Trophoblast cell (in vitro differentiated cells and primary cell): Measurements from ENCODE around the gene TMEM54.

ENCODE experiments used
- DNase-seq, 2 donors: peaks; one replicate each; pipeline ENCODE4 v3.0.0-alpha.2; 2016
- H2AFZ ChIP-seq: 2 replicates; pipeline ENCODE4 v1.6.1; 2013; ENCODE audit warnings: low read length, moderate library complexity, mild to moderate bottlenecking; ENCODE audit not compliant: insufficient read depth, poor library complexity
- H2AK5ac ChIP-seq: 2 replicates; pipeline ENCODE4 v1.6.1; 2013; ENCODE audit warnings: mild to moderate bottlenecking, low read length
- H2BK120ac ChIP-seq: 2 replicates; pipeline ENCODE4 v1.6.1; 2013; ENCODE audit warnings: low read length, mild to moderate bottlenecking, moderate library complexity; ENCODE audit not compliant: insufficient read depth, poor library complexity
- H2BK12ac ChIP-seq: 2 replicates; pipeline ENCODE4 v1.6.1; 2013; ENCODE audit warnings: mild to moderate bottlenecking, low read length, moderate library complexity
- H2BK5ac ChIP-seq: 2 replicates; pipeline ENCODE4 v1.6.1; 2013; ENCODE audit warnings: low read length, low read depth, moderate library complexity, mild to moderate bottlenecking; ENCODE audit not compliant: poor library complexity
- H3K14ac ChIP-seq: 2 replicates; pipeline ENCODE4 v1.6.1; 2013; ENCODE audit warnings: mild to moderate bottlenecking, low read length
- H3K18ac ChIP-seq: 2 replicates; pipeline ENCODE4 v1.6.1; 2013; ENCODE audit warnings: mild to moderate bottlenecking, low read length
- H3K23ac ChIP-seq: 2 replicates; pipeline ENCODE4 v1.6.1; 2013; ENCODE audit warnings: low read length
- H3K27ac ChIP-seq: 2 replicates; pipeline ENCODE4 v1.5.1; 2013; ENCODE audit warnings: low read depth, mild to moderate bottlenecking, inconsistent platforms, low read length, moderate library complexity
- H3K27me3 ChIP-seq: 2 replicates; pipeline ENCODE4 v1.6.1; 2013; ENCODE audit warnings: inconsistent platforms, mild to moderate bottlenecking, low read length, moderate library complexity; ENCODE audit not compliant: insufficient read depth
- H3K36me3 ChIP-seq, 2 experiments: 1 replicate in 1 of 2; 2 replicates in 1 of 2; pipeline ENCODE4 v1.6.1; 2013; ENCODE audit warnings: low read length in 2 of 2, mild to moderate bottlenecking in 2 of 2, moderate library complexity in 1 of 2; ENCODE audit not compliant: insufficient read depth in 2 of 2, control insufficient read depth in 1 of 2
- H3K4ac ChIP-seq: 2 replicates; pipeline ENCODE4 v1.6.1; 2013; ENCODE audit warnings: low read depth, mild to moderate bottlenecking, low read length, moderate library complexity
- H3K4me1 ChIP-seq, 2 experiments: 1 replicate in 1 of 2; 2 replicates in 1 of 2; pipeline ENCODE4 v1.6.1; 2013; ENCODE audit warnings: low read length in 2 of 2, mild to moderate bottlenecking in 2 of 2, moderate library complexity in 1 of 2; ENCODE audit not compliant: insufficient read depth in 2 of 2, control insufficient read depth in 1 of 2
- H3K4me2 ChIP-seq: 2 replicates; pipeline ENCODE4 v1.6.1; 2013; ENCODE audit warnings: inconsistent platforms, mild to moderate bottlenecking, low read length, moderate library complexity
- H3K4me3 ChIP-seq: 2 replicates; pipeline ENCODE4 v1.5.1; 2013; ENCODE audit warnings: mild to moderate bottlenecking, low read depth, low read length, inconsistent platforms
- H3K79me1 ChIP-seq: one replicate; pipeline ENCODE4 v1.6.1; 2013; ENCODE audit warnings: low read length
- H3K79me2 ChIP-seq: 2 replicates; pipeline ENCODE4 v1.6.1; 2013; ENCODE audit warnings: low read length, mild to moderate bottlenecking; ENCODE audit not compliant: control insufficient read depth, insufficient read depth, poor library complexity
- H3K9ac ChIP-seq: 2 replicates; pipeline ENCODE4 v1.6.1; 2013; ENCODE audit warnings: mild to moderate bottlenecking, low read length
- H3K9me3 ChIP-seq: 2 replicates; pipeline ENCODE4 v1.6.1; 2013; ENCODE audit warnings: low read depth, mild to moderate bottlenecking, control low read depth, inconsistent platforms, low read length; ENCODE audit not compliant: insufficient read depth
- H4K12ac ChIP-seq: 2 replicates; pipeline ENCODE4 v1.6.1; 2013; ENCODE audit warnings: low read depth, mild to moderate bottlenecking, low read length, moderate library complexity
- H4K8ac ChIP-seq: 2 replicates; pipeline ENCODE4 v1.6.1; 2013; ENCODE audit warnings: low read depth, mild to moderate bottlenecking, low read length, moderate library complexity
- H4K91ac ChIP-seq: one replicate; pipeline ENCODE4 v1.6.1; 2013; ENCODE audit warnings: low read depth, mild to moderate bottlenecking, low read length, moderate library complexity
- WGBS: extraction: QIAGEN DNeasy Blood & Tissue Kit; methylation state at CpG from one replicate; pipeline ENCODE4 v1.1.7; 2013; ENCODE audit warnings: missing lambda C conversion rate; ENCODE audit not compliant: insufficient read length, insufficient coverage; ENCODE audit errors: extremely low coverage; 5-methylcytosine and 5-hydroxymethylcytosine counted together

The TMEM54 gene

GRCh38 chr1:32865639-32866405, 35.4 kb downstream of the TMEM54 start:
- Histone ChIP-seq H3K27me3 (peaks cover 9% of the 10 kb centered on the region), H4K8ac (no peak overlapping the region), H2AFZ (no peak overlapping the region), H3K14ac (no peak overlapping the region), H3K79me1 (peaks cover 2% of the 10 kb centered on the region), H3K36me3 (peaks cover 0 to 6% of the 10 kb centered on the region in 2 experiments), H3K23ac (no peak overlapping the region), H3K4me3 (no peak overlapping the region), H4K12ac (no peak overlapping the region), H2BK5ac (no peak overlapping the region), H2BK120ac (no peak overlapping the region), H3K79me2 (no peaks in the 10 kb centered on the region), H3K18ac (no peak overlapping the region), H2AK5ac (no peak overlapping the region), H2BK12ac (no peak overlapping the region), H3K9me3 (peaks cover 2% of the 10 kb centered on the region), H3K27ac (no peak overlapping the region), H4K91ac (no peak overlapping the region), H3K9ac (no peak overlapping the region), H3K4ac (no peak overlapping the region), H3K4me1 (peaks cover 0 to 6% of the 10 kb centered on the region in 2 experiments), H3K4me2 (no peak overlapping the region)
- no peak for DNase-seq
- no CpG with 5 or more reads among the region's 3 CpGs for WGBS

GRCh38 chr1:32864375-32865019, 36.7 kb downstream of the TMEM54 start:
- Histone ChIP-seq H2BK5ac (no peak overlapping the region), H3K36me3 (peaks cover 0 to 6% of the 10 kb centered on the region in 2 experiments), H2BK12ac (no peak overlapping the region), H4K12ac (no peak overlapping the region), H3K4ac (no peak overlapping the region), H3K79me2 (no peaks in the 10 kb centered on the region), H4K8ac (no peak overlapping the region), H2BK120ac (no peak overlapping the region), H3K4me1 (no peaks in the 10 kb centered on the region), H3K4me3 (no peak overlapping the region), H3K4me2 (no peak overlapping the region), H4K91ac (no peak overlapping the region), H3K27ac (no peak overlapping the region), H3K79me1 (no peaks in the 10 kb centered on the region), H3K14ac (no peak overlapping the region), H3K23ac (no peak overlapping the region), H3K9me3 (peaks cover 2% of the 10 kb centered on the region), H2AFZ (no peak overlapping the region), H2AK5ac (no peak overlapping the region), H3K9ac (no peak overlapping the region), H3K18ac (no peak overlapping the region), H3K27me3 (no peaks in the 10 kb centered on the region)
- WGBS = no CpG with 5 or more reads among the region's 8 CpGs
- DNase-seq = no peak

- H3K79me1 ChIP-seq = no peaks in the 10 kb centered on the region
- WGBS = no CpG with 5 or more reads among the region's 1 CpG
- H3K18ac ChIP-seq = no peak overlapping the region
- H2BK12ac ChIP-seq = no peak overlapping the region
- peaks cover 0 to 6% of the 10 kb centered on the region in 2 experiments for H3K36me3 ChIP-seq
- no peaks in the 10 kb centered on the region for H3K4me1 ChIP-seq
- H3K4ac ChIP-seq = no peak overlapping the region
- H3K4me2 ChIP-seq = no peak overlapping the region
- H4K91ac ChIP-seq = no peak overlapping the region
- no peak overlapping the region for H2BK5ac ChIP-seq
- no peaks in the 10 kb centered on the region for H3K27me3 ChIP-seq
- no peak overlapping the region for H3K23ac ChIP-seq
- H2AK5ac ChIP-seq = no peak overlapping the region
- H3K79me2 ChIP-seq = no peaks in the 10 kb centered on the region
- peaks cover 2% of the 10 kb centered on the region for H3K9me3 ChIP-seq
- H4K12ac ChIP-seq = no peak overlapping the region
- H4K8ac ChIP-seq = no peak overlapping the region
- H2AFZ ChIP-seq = no peak overlapping the region
- no peak overlapping the region for H3K27ac ChIP-seq
- no peak for DNase-seq
- no peak overlapping the region for H3K14ac ChIP-seq
- no peak overlapping the region for H3K9ac ChIP-seq
- no peak overlapping the region for H2BK120ac ChIP-seq
- H3K4me3 ChIP-seq = no peak overlapping the region
Measured at GRCh38 chr1:32863881-32864245, 37.3 kb downstream of the TMEM54 start.

- H3K79me1 ChIP-seq = no peaks in the 10 kb centered on the region
- DNase-seq = no peak
- peaks cover 2% of the 10 kb centered on the region for H3K9me3 ChIP-seq
Measured at GRCh38 chr1:32863218-32863880, 37.8 kb downstream of the TMEM54 start.

More at GRCh38 chr1:32863218-32863880, 37.8 kb downstream of the TMEM54 start:
- Histone ChIP-seq H3K79me2 (no peaks in the 10 kb centered on the region), H3K14ac (no peak overlapping the region), H3K18ac (no peak overlapping the region), H3K27me3 (no peaks in the 10 kb centered on the region), H3K36me3 (peaks cover 0 to 6% of the 10 kb centered on the region in 2 experiments), H2BK120ac (no peak overlapping the region), H2BK5ac (no peak overlapping the region), H2AK5ac (no peak overlapping the region), H3K4ac (no peak overlapping the region), H3K4me1 (no peaks in the 10 kb centered on the region), H3K4me3 (no peak overlapping the region), H2AFZ (no peak overlapping the region), H4K8ac (no peak overlapping the region), H2BK12ac (no peak overlapping the region), H3K27ac (no peak overlapping the region), H3K9ac (no peak overlapping the region), H4K12ac (no peak overlapping the region), H3K4me2 (no peak overlapping the region), H4K91ac (no peak overlapping the region), H3K23ac (no peak overlapping the region)
- WGBS = no CpG with 5 or more reads among the region's 4 CpGs
